Type B pancreatic cell (in vitro differentiated cells): ENCODE data around the gene SCUBE3. TPM values are rescaled to one million over a fixed set of nuclear protein-coding genes. Genes with fewer than 3 reads are reported as not detected.
A peak's percentile ranks its signal among the peaks of the same experiment; 100 is the strongest.

Source experiments
- DNase-seq: peaks from one replicate; pipeline ENCODE4 v3.0.0; 2021; ENCODE audit warnings: mixed read lengths; ENCODE audit not compliant: unreplicated experiment; ENCODE audit errors: extremely low spot score
- H3K27ac Mint-ChIP-seq: 2 replicates; pipeline ENCODE4 v1.8.0; 2021; ENCODE audit warnings: mild to moderate bottlenecking, mixed read lengths
- H3K27me3 Mint-ChIP-seq: 2 replicates; pipeline ENCODE4 v1.8.0; 2021; ENCODE audit warnings: mixed read lengths
- H3K36me3 Mint-ChIP-seq: 2 replicates; pipeline ENCODE4 v1.8.0; 2021; ENCODE audit warnings: mixed read lengths
- H3K4me1 Mint-ChIP-seq: one replicate; pipeline ENCODE4 v1.8.0; 2021; ENCODE audit warnings: mixed read lengths; ENCODE audit not compliant: unreplicated experiment
- H3K4me3 Mint-ChIP-seq: 2 replicates; pipeline ENCODE4 v1.8.0; 2021; ENCODE audit warnings: mild to moderate bottlenecking, mixed read lengths
- H3K9me3 Mint-ChIP-seq: 2 replicates; pipeline ENCODE4 v1.8.0; 2021; ENCODE audit warnings: mixed read lengths
- CTCF ChIP-seq: fragments of 200-600 bp; sonication (generic); conservative IDR thresholded peaks from 2 replicates; pipeline ENCODE4 v1.5.0; 2021; ENCODE audit warnings: antibody characterized with exemption, mild to moderate bottlenecking
- total RNA-seq: library from RNA; stranded (reverse); gene quantifications from 2 replicates; pipeline ENCODE4 v1.2.1, GENCODE V29; 2021; ENCODE audit warnings: low replicate concordance

SCUBE3 gene
- total RNA-seq, 1 donor from 2014 or later: 14.9 TPM

GRCh38 chr6:35223396-35223795 is 9.6 kb downstream of the SCUBE3 start:
- H3K4me1 Mint-ChIP-seq: peaks cover 17% of the 10 kb centered on the region
- no peak overlapping the region for H3K27ac Mint-ChIP-seq
- peaks cover 5% of the 10 kb centered on the region for H3K36me3 Mint-ChIP-seq
- no peaks in the 10 kb centered on the region for H3K27me3 Mint-ChIP-seq
- no peak for TF ChIP-seq CTCF
- no peak for DNase-seq
- H3K4me3 Mint-ChIP-seq: no peak overlapping the region
- H3K9me3 Mint-ChIP-seq: no peaks in the 10 kb centered on the region

- TF ChIP-seq CTCF: no peak
- no peak for DNase-seq
- Mint-ChIP-seq H3K4me1 (peaks cover 8% of the 10 kb centered on the region), H3K9me3 (no peaks in the 10 kb centered on the region), H3K27ac (no peak overlapping the region), H3K27me3 (no peaks in the 10 kb centered on the region), H3K4me3 (no peak overlapping the region), H3K36me3 (peaks cover 9% of the 10 kb centered on the region)
These were observed 11.0 kb downstream of the SCUBE3 start for GRCh38 chr6:35224720-35225119.

GRCh38 chr6:35228481-35228880 is 14.7 kb downstream of the SCUBE3 start:
- Mint-ChIP-seq H3K36me3 (peaks cover 22% of the 10 kb centered on the region), H3K27me3 (no peaks in the 10 kb centered on the region), H3K4me1 (peaks cover 5% of the 10 kb centered on the region), H3K4me3 (no peak overlapping the region), H3K9me3 (peaks cover 5% of the 10 kb centered on the region), H3K27ac (no peak overlapping the region)
- no peak for DNase-seq
- TF ChIP-seq CTCF: no peak

- no peak overlapping the region for H3K4me3 Mint-ChIP-seq
- no peak for TF ChIP-seq CTCF
- H3K27me3 Mint-ChIP-seq: no peaks in the 10 kb centered on the region
- peaks cover 5% of the 10 kb centered on the region for H3K4me1 Mint-ChIP-seq
- H3K27ac Mint-ChIP-seq: no peak overlapping the region
- H3K9me3 Mint-ChIP-seq: peaks cover 5% of the 10 kb centered on the region
- no peak for DNase-seq
- peaks cover 30% of the 10 kb centered on the region for H3K36me3 Mint-ChIP-seq
These were observed 15.5 kb downstream of the SCUBE3 start for GRCh38 chr6:35229304-35229703.

GRCh38 chr6:35230498-35230897 is 16.7 kb downstream of the SCUBE3 start:
- Mint-ChIP-seq H3K27me3 (no peaks in the 10 kb centered on the region), H3K9me3 (peaks cover 5% of the 10 kb centered on the region), H3K4me1 (peaks cover 5% of the 10 kb centered on the region), H3K27ac (peak overlapping the region; percentile 7), H3K36me3 (peaks cover 38% of the 10 kb centered on the region), H3K4me3 (no peak overlapping the region)
- DNase-seq: no peak
- no peak for TF ChIP-seq CTCF

- no peak overlapping the region for H3K4me3 Mint-ChIP-seq
- peaks cover 40% of the 10 kb centered on the region for H3K36me3 Mint-ChIP-seq
- H3K4me1 Mint-ChIP-seq: peaks cover 2% of the 10 kb centered on the region
- H3K27ac Mint-ChIP-seq: no peak overlapping the region
- TF ChIP-seq CTCF: no peak
- H3K9me3 Mint-ChIP-seq: peaks cover 5% of the 10 kb centered on the region
- DNase-seq: no peak
- no peaks in the 10 kb centered on the region for H3K27me3 Mint-ChIP-seq
These were observed 17.2 kb downstream of the SCUBE3 start for GRCh38 chr6:35230950-35231349.
